ENCODE data around the gene PCDHGA1. TPM values are rescaled to one million over a fixed set of nuclear protein-coding genes. Genes with fewer than 3 reads are reported as not detected.
A peak's percentile ranks its signal among the peaks of the same experiment; 100 is the strongest.
"Not testable (repeated sequence)": the region's sequence is repeated elsewhere in the genome, so short reads cannot be mapped to it uniquely, and the experiment has no call there.

The PCDHGA1 gene
- total RNA-seq, 6 donors from 2014 or later = 0.15 to 0.51 (median 0.24) TPM; not detected in 2

- peak in 1 of 2 donors; percentile 73 for DNase-seq
- 33 to 36% methylated on average over 32 to 50 of the region's 69 CpGs for WGBS, 2 donors
- no peak overlapping the region for H3K4me3 ChIP-seq
- H3K27ac ChIP-seq = no peak overlapping the region
- H3K36me3 ChIP-seq = no peaks in the 10 kb centered on the region
- peaks cover 55 to 89% (median 79%) of the 10 kb centered on the region in 4 donors for H3K9me3 ChIP-seq
- H3K4me1 ChIP-seq = no peaks in the 10 kb centered on the region
- TF ChIP-seq POLR2AphosphoS5 (IDR thresholded peaks at IDR 0.05) (no peak), CTCF (IDR thresholded peaks at IDR 0.05) (no peak), POLR2A (IDR thresholded peaks at IDR 0.05) (no peak), EP300 (IDR thresholded peaks at IDR 0.05) (no peak)
- H3K27me3 ChIP-seq = peaks cover 0 to 3% (median 0%) of the 10 kb centered on the region in 4 donors
- no peak for ATAC-seq (ENCODE audit: low FRiP score in 2 of 2)
Observed at GRCh38 chr5:141371572-141372475, 41.5 kb downstream of the PCDHGA1 start.

GRCh38 chr5:141373673-141374317 is 43.5 kb downstream of the PCDHGA1 start, which contains the start of gene PCDHGA6:
Gene PCDHGA6 (plus strand): TSS chr5:141373891. CDS start chr5:141374084, 193 bp downstream.
- Histone ChIP-seq H3K4me1 (no peaks in the 10 kb centered on the region), H3K27me3 (no peaks in the 10 kb centered on the region), H3K4me3 (peak within 1 kb of the TSS in 3 of 4 donors; percentile 7 to 33 (median 7)), H3K27ac (no peak within 1 kb of the TSS), H3K9me3 (peaks cover 68 to 89% (median 83%) of the 10 kb centered on the region in 4 donors), H3K36me3 (no peaks in the 10 kb centered on the region)
- WGBS, 2 donors = 13 to 21% methylated on average over 22 to 27 of the region's 27 CpGs
- DNase-seq (peak in 1 of 2 donors; percentile 59), ATAC-seq (ENCODE audit: low FRiP score in 2 of 2) (no peak)
- peak in 2 of 6 experiments; percentile 10 to 25 for TF ChIP-seq CTCF (IDR thresholded peaks at IDR 0.05)
- TF ChIP-seq POLR2AphosphoS5 (IDR thresholded peaks at IDR 0.05) = no peak

GRCh38 chr5:141374627-141375026 is 44.3 kb downstream of the PCDHGA1 start:
- H3K4me1 ChIP-seq = no peaks in the 10 kb centered on the region
- peak in 1 of 2 donors; percentile 32 for DNase-seq
- no peaks in the 10 kb centered on the region for H3K27me3 ChIP-seq
- 57 to 65% methylated on average over 6 to 14 of the region's 14 CpGs for WGBS, 2 donors
- peaks cover 68 to 83% (median 82%) of the 10 kb centered on the region in 4 donors for H3K9me3 ChIP-seq
- TF ChIP-seq EP300 (IDR thresholded peaks at IDR 0.05) (no peak), POLR2A (IDR thresholded peaks at IDR 0.05) (no peak), CTCF (IDR thresholded peaks at IDR 0.05) (no peak), POLR2AphosphoS5 (IDR thresholded peaks at IDR 0.05) (no peak)
- H3K36me3 ChIP-seq = no peaks in the 10 kb centered on the region
- no peak overlapping the region for H3K27ac ChIP-seq
- ATAC-seq (ENCODE audit: low FRiP score in 2 of 2) = no peak
- no peak overlapping the region for H3K4me3 ChIP-seq

- not testable (repeated sequence) for H3K4me3 ChIP-seq, H3K27ac ChIP-seq, H3K36me3 ChIP-seq, H3K27me3 ChIP-seq, H3K4me1 ChIP-seq
- DNase-seq (peak in 1 of 2 donors; percentile 53), ATAC-seq (ENCODE audit: low FRiP score in 2 of 2) (peak in 1 of 2 donors; percentile 11)
- H3K9me3 ChIP-seq = peaks cover 65 to 78% (median 74%) of the 10 kb centered on the region in 4 donors
- WGBS, 2 donors = 42 to 47% methylated on average over 10 to 19 of the region's 48 CpGs
Observed at GRCh38 chr5:141375444-141376155, 45.3 kb downstream of the PCDHGA1 start.
